Activated T-helper 2 cell treated with anti-CD3 and anti-CD28 coated beads, Interferon-gamma antibody, Interleukin-2, Interleukin-4, amounts not matched to agents 10 μg/mL and 5 μg/mL and 100 μg/mL, durations not matched to agents 14 hours and 24 hours and 36 hours (primary cell): ENCODE measurements around the gene OR2L5. TPM values are rescaled to one million over a fixed set of nuclear protein-coding genes. Genes with fewer than 3 reads are reported as not detected.

Experiments
- DNase-seq: peaks from one replicate; pipeline ENCODE4 v3.0.0; 2021; ENCODE audit warnings: low spot score
- H3K27ac Mint-ChIP-seq: one replicate; pipeline ENCODE4 v1.8.0; 2021; ENCODE audit warnings: mixed read lengths
- H3K27me3 Mint-ChIP-seq: one replicate; pipeline ENCODE4 v1.8.0; 2021; ENCODE audit warnings: low read depth, mixed read lengths
- H3K36me3 Mint-ChIP-seq: one replicate; pipeline ENCODE4 v1.8.0; 2021; ENCODE audit warnings: low read depth, mixed read lengths
- H3K4me1 Mint-ChIP-seq: one replicate; pipeline ENCODE4 v1.8.0; 2021; ENCODE audit warnings: low read depth, mixed read lengths
- H3K4me3 Mint-ChIP-seq: one replicate; pipeline ENCODE4 v1.8.0; 2021; ENCODE audit warnings: low read depth, mild to moderate bottlenecking, moderate library complexity, mixed read lengths
- H3K9me3 Mint-ChIP-seq: one replicate; pipeline ENCODE4 v1.8.0; 2021; ENCODE audit warnings: mixed read lengths
- intact Hi-C: fragments of 100-400 bp; cut with micrococcal nuclease; formaldehyde crosslinking; loops from one replicate; pipeline ENCODE4 v1.15.1; 2023
- total RNA-seq: library from RNA; stranded (reverse); gene quantifications from 2 replicates; pipeline ENCODE4 v1.2.3, GENCODE V29; 2022

Gene OR2L5, protein sequence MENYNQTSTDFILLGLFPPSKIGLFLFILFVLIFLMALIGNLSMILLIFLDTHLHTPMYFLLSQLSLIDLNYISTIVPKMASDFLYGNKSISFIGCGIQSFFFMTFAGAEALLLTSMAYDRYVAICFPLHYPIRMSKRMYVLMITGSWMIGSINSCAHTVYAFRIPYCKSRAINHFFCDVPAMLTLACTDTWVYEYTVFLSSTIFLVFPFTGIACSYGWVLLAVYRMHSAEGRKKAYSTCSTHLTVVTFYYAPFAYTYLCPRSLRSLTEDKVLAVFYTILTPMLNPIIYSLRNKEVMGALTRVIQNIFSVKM
- total RNA-seq: not detected in 2 replicates

- H3K9me3 Mint-ChIP-seq: peaks cover 30% of the 10 kb centered on the region
- no peaks in the 10 kb centered on the region for H3K36me3 Mint-ChIP-seq
- intact Hi-C loops: no loop called here
- no peaks in the 10 kb centered on the region for H3K27me3 Mint-ChIP-seq
- no peak for DNase-seq
- H3K27ac Mint-ChIP-seq: no peak within 1 kb of the TSS
- no peak within 1 kb of the TSS for H3K4me3 Mint-ChIP-seq
- H3K4me1 Mint-ChIP-seq: no peaks in the 10 kb centered on the region
Measured at GRCh38 chr1:248013229-248013710, at the start of gene OR2L5. Gene OR2L5, plus strand, starts transcription at chr1:248013660. Its CDS starts 8,288 bp downstream, at chr1:248021948.

- Mint-ChIP-seq H3K27ac (no peak within 1 kb of the TSS), H3K4me1 (no peaks in the 10 kb centered on the region), H3K27me3 (no peaks in the 10 kb centered on the region), H3K9me3 (peaks cover 10% of the 10 kb centered on the region), H3K4me3 (no peak within 1 kb of the TSS), H3K36me3 (no peaks in the 10 kb centered on the region)
- intact Hi-C loops: no loop called here
- no peak for DNase-seq
Measured at GRCh38 chr1:247964933-247965332, 48.5 kb upstream of the OR2L5 start, which contains the start of gene OR2AK2. Gene OR2AK2, plus strand, starts transcription at chr1:247965233. Its CDS starts 144 bp downstream, at chr1:247965377.

GRCh38 chr1:247966532-247967204 lies 46.8 kb upstream of the OR2L5 start:
- no peak for DNase-seq
- Mint-ChIP-seq H3K36me3 (no peaks in the 10 kb centered on the region), H3K27ac (no peak overlapping the region), H3K27me3 (no peaks in the 10 kb centered on the region), H3K4me1 (no peaks in the 10 kb centered on the region), H3K4me3 (no peak overlapping the region), H3K9me3 (peaks cover 6% of the 10 kb centered on the region)
- intact Hi-C loops: no loop called here

GRCh38 chr1:247992986-247993385 lies 20.5 kb upstream of the OR2L5 start:
- H3K9me3 Mint-ChIP-seq: no peaks in the 10 kb centered on the region
- no peak for DNase-seq
- H3K27me3 Mint-ChIP-seq: no peaks in the 10 kb centered on the region
- H3K36me3 Mint-ChIP-seq: no peaks in the 10 kb centered on the region
- H3K4me3 Mint-ChIP-seq: no peak overlapping the region
- intact Hi-C loops: no loop called here
- no peak overlapping the region for H3K27ac Mint-ChIP-seq
- H3K4me1 Mint-ChIP-seq: no peaks in the 10 kb centered on the region

DNA sequence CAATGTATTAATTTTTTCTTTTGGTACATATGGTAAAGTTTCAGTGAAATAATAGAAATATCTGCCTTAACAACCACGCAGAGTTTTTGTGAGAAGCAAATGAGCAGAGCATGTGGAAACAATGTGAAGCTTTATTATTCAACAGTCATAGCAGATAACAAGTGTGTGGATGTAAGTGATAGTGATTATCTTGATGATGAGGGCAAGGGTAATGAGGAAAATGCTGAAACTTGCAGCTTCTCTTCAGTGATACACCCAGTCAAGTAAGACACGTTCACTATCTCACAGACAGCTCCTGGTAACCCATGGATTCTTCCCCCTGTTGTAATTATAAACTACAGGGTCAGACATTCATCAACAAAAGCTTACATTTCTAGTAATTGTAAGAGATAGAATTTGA lies 14.6 kb upstream of the OR2L5 start:
- H3K4me3 Mint-ChIP-seq: no peak overlapping the region
- DNase-seq: no peak
- no peaks in the 10 kb centered on the region for H3K27me3 Mint-ChIP-seq
- no peak overlapping the region for H3K27ac Mint-ChIP-seq
- no peaks in the 10 kb centered on the region for H3K4me1 Mint-ChIP-seq
- H3K36me3 Mint-ChIP-seq: no peaks in the 10 kb centered on the region
- intact Hi-C loops: no loop called here
- no peaks in the 10 kb centered on the region for H3K9me3 Mint-ChIP-seq

DNA sequence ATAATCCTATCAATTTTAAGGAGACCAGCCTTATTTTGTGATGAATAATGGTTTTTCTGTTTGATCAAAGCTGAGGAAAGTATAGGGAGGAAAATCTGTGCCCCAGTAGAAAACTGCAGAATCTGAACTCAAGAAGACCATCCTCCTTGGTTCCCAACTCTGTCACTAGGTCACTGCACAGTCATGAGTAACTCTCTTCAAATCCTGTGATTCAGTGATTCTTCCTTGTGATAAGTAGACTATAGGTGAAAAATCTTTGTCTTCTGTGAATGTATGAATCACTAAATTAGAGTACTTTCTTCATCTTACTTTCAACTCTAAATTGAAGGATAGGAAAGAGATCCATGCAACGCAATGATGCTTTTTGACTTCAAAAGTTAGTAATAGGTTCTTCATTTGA lies 13.3 kb upstream of the OR2L5 start:
- no peaks in the 10 kb centered on the region for H3K4me1 Mint-ChIP-seq
- H3K4me3 Mint-ChIP-seq: no peak overlapping the region
- H3K36me3 Mint-ChIP-seq: no peaks in the 10 kb centered on the region
- H3K27me3 Mint-ChIP-seq: no peaks in the 10 kb centered on the region
- intact Hi-C loops: no loop called here
- no peak for DNase-seq
- no peaks in the 10 kb centered on the region for H3K9me3 Mint-ChIP-seq
- no peak overlapping the region for H3K27ac Mint-ChIP-seq

DNA sequence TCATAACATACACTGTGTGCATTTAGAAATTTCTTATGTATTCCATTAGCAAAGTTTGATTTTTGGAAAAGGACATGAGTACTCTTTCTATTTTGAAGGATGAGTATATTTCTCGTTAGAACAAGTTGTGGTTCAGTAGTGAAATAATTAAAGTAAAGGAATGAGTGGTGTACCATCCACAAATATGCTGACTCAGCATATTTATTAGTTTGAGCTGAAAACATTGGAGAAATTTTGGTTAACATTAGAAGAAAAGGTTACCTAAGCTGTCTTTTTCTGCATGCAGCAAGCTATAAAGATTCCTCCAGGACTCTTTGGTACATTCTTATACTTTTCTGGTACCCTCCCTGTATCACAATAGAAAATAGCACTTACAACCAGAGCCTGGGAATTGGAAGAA lies 5.7 kb upstream of the OR2L5 start:
- Mint-ChIP-seq H3K4me3 (no peak overlapping the region), H3K36me3 (no peaks in the 10 kb centered on the region), H3K4me1 (no peaks in the 10 kb centered on the region), H3K27me3 (no peaks in the 10 kb centered on the region), H3K9me3 (peaks cover 32% of the 10 kb centered on the region), H3K27ac (no peak overlapping the region)
- no peak for DNase-seq
- intact Hi-C loops: no loop called here

- DNase-seq: no peak
- H3K27ac Mint-ChIP-seq: no peak overlapping the region
- no peaks in the 10 kb centered on the region for H3K4me1 Mint-ChIP-seq
- H3K9me3 Mint-ChIP-seq: peaks cover 32% of the 10 kb centered on the region
- no peaks in the 10 kb centered on the region for H3K36me3 Mint-ChIP-seq
- H3K4me3 Mint-ChIP-seq: no peak overlapping the region
- H3K27me3 Mint-ChIP-seq: no peaks in the 10 kb centered on the region
- intact Hi-C loops: no loop called here
Measured at GRCh38 chr1:248009681-248010080, 3.8 kb upstream of the OR2L5 start.

GRCh38 chr1:248015803-248016202 lies 2.3 kb downstream of the OR2L5 start:
- H3K27ac Mint-ChIP-seq: no peak overlapping the region
- H3K4me1 Mint-ChIP-seq: no peaks in the 10 kb centered on the region
- intact Hi-C loops: no loop called here
- H3K36me3 Mint-ChIP-seq: no peaks in the 10 kb centered on the region
- H3K9me3 Mint-ChIP-seq: peaks cover 6% of the 10 kb centered on the region
- no peak for DNase-seq
- no peak overlapping the region for H3K4me3 Mint-ChIP-seq
- no peaks in the 10 kb centered on the region for H3K27me3 Mint-ChIP-seq

DNA sequence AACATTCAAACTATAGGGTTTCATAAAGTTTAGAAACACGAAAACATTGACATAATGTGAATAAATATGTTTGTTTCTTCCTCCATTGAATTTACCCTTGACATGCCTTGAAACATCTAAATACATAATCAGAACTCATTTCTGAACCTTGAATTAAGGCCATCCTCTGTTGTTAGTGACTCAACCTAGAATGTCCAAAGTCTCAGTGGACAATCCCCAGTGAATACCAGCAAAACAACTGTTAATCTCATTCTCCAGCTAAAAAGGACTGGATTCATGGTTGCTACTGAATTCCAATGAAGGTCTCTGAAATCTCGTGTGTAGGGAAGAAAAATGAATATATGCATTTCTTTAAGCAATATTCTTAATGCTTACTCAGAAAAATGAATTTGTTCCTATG lies 16.3 kb downstream of the OR2L5 start, which contains the start of gene OR2L2:
TSS of gene OR2L2 (plus strand) at position 301 of the 400 bp plus-strand sequence. CDS start 8,198 bp downstream, outside the sequence.
- H3K9me3 Mint-ChIP-seq: peaks cover 20% of the 10 kb centered on the region
- no peaks in the 10 kb centered on the region for H3K4me1 Mint-ChIP-seq
- intact Hi-C loops: no loop called here
- no peaks in the 10 kb centered on the region for H3K27me3 Mint-ChIP-seq
- no peak within 1 kb of the TSS for H3K4me3 Mint-ChIP-seq
- DNase-seq: no peak
- H3K36me3 Mint-ChIP-seq: no peaks in the 10 kb centered on the region
- no peak within 1 kb of the TSS for H3K27ac Mint-ChIP-seq

- Mint-ChIP-seq H3K9me3 (peaks cover 32% of the 10 kb centered on the region), H3K4me3 (no peak overlapping the region), H3K27me3 (no peaks in the 10 kb centered on the region), H3K36me3 (no peaks in the 10 kb centered on the region), H3K27ac (no peak overlapping the region), H3K4me1 (no peaks in the 10 kb centered on the region)
- no peak for DNase-seq
- intact Hi-C loops: no loop called here
Measured at GRCh38 chr1:248045209-248045608, 31.7 kb downstream of the OR2L5 start.

- intact Hi-C loops: no loop called here
- no peak for DNase-seq
- Mint-ChIP-seq H3K36me3 (no peaks in the 10 kb centered on the region), H3K27ac (no peak within 1 kb of the TSS), H3K9me3 (peaks cover 24% of the 10 kb centered on the region), H3K4me3 (no peak within 1 kb of the TSS), H3K4me1 (no peaks in the 10 kb centered on the region), H3K27me3 (no peaks in the 10 kb centered on the region)
Measured at GRCh38 chr1:248046536-248046935, 33.1 kb downstream of the OR2L5 start, which contains the start of gene OR2L3. Gene OR2L3, plus strand, starts transcription at chr1:248046836. Its CDS starts 13,846 bp downstream, at chr1:248060682.

DNA sequence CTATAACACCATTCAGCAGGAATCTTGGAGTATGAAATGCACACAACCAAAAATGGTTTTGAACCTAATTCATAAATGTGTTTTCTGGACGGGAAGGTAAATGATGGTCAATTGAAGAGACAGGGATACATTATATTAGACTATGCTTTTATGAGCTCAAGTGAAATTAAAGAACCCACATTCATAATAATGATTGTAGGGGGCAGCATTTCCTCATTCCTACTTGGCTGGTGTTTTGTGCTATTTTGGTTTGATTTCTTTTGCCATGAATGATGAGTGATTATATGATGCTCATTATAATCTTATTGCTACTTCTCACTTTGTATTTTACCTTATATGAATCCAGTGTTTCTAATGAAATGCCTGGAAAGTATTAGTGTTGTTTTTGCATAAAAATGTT lies 33.5 kb downstream of the OR2L5 start:
- H3K4me3 Mint-ChIP-seq: no peak overlapping the region
- intact Hi-C loops: no loop called here
- no peaks in the 10 kb centered on the region for H3K27me3 Mint-ChIP-seq
- no peak overlapping the region for H3K27ac Mint-ChIP-seq
- H3K36me3 Mint-ChIP-seq: no peaks in the 10 kb centered on the region
- H3K4me1 Mint-ChIP-seq: no peaks in the 10 kb centered on the region
- DNase-seq: no peak
- H3K9me3 Mint-ChIP-seq: peaks cover 24% of the 10 kb centered on the region
